ENCODE results near the gene BCL7B. TPM values are rescaled to one million over a fixed set of nuclear protein-coding genes. Genes with fewer than 3 reads are reported as not detected.

The BCL7B gene
- total and polyA plus RNA-seq, 10 of the 15 experiments (the other 5 are each of a cell fraction or from before 2014, with no cell fraction given): 10.9 to 61.8 (median 50.2) TPM

DNA sequence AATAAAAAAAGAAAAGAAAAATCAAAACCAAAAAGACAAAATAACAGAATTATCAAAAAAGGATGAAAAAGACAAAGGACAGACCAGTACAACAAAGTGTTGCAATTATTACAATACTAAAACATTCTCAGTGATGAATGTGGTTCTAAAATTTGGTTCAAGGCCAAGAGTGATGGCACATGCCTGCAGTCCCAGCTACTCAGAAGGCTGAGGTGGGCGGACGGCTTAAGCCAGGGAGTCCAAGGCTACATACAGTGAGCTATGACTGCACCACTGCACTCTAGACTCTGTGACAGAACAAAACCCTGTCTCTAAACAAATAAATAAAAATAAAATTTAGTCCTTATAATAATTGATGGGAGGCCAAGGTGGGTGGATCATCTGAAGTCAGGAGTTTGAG is 49.9 kb downstream of the BCL7B start:
- H3K27ac ChIP-seq (ENCODE audit: control insufficient read depth, insufficient read depth): no peak overlapping the region
- DNase-seq (ENCODE audit: low read depth, low spot score) (no peak), FAIRE-seq (no peak), ATAC-seq (no peak)
- SMC1A ChIA-PET (ENCODE audit: uncharacterized antibody, unreplicated experiment): interaction anchor here (0.8 kb wide), 1 partner anchor 33 kb away, joined by 3 read pairs; no protein-coding TSS in a partner anchor
- RAD21 ChIA-PET (ENCODE audit: unreplicated experiment): no interaction called here
- POLR2A ChIA-PET: interaction anchor here (1.6 kb wide), 1 partner anchor 15 kb away, joined by 5 read pairs; the partner anchor contains the start of gene BAZ1B
- intact Hi-C loops (cut with micrococcal nuclease; ENCODE audit: unreplicated experiment) (no loop called here), in situ Hi-C loops (cut with MboI) (no loop called here)
- H4K20me1 ChIP-seq (ENCODE audit: control insufficient read depth, insufficient read depth): no peaks in the 10 kb centered on the region
- H3K9ac ChIP-seq (ENCODE audit: control insufficient read depth, insufficient read depth, low read length): no peak overlapping the region
- peaks cover 9% of the 10 kb centered on the region for H3K79me2 ChIP-seq (ENCODE audit: control insufficient read depth, insufficient read depth, low read length)
- H2AFZ ChIP-seq (ENCODE audit: control insufficient read depth, low read depth, low read length): no peak overlapping the region
- no peak overlapping the region for H3K4me2 ChIP-seq (ENCODE audit: control insufficient read depth, insufficient read depth)
- WGBS (ENCODE audit: insufficient coverage, insufficient replicate concordance, low lambda C conversion rate, missing lambda C conversion rate): 100% methylated on average over 2 of the region's 2 CpGs
- BruUV-seq (replicated peaks): no TSS peak
- H3K9me3 ChIP-seq (replicated peaks; ENCODE audit: control insufficient read depth, insufficient read depth, low read length): no peaks in the 10 kb centered on the region
- CTCF ChIA-PET: interaction anchor here (0.9 to 1.0 kb wide), 2 partner anchors 13 to 227 kb away, joined by 3 read pairs; no protein-coding TSS in a partner anchor
- no peak for TF ChIP-seq RBBP5 (conservative IDR thresholded peaks at IDR 0.05)
- no peak for TF ChIP-seq MTA3 (IDR thresholded peaks at IDR 0.05; ENCODE audit: borderline replicate concordance, low read length)
- TF ChIP-seq, protein P1, sequence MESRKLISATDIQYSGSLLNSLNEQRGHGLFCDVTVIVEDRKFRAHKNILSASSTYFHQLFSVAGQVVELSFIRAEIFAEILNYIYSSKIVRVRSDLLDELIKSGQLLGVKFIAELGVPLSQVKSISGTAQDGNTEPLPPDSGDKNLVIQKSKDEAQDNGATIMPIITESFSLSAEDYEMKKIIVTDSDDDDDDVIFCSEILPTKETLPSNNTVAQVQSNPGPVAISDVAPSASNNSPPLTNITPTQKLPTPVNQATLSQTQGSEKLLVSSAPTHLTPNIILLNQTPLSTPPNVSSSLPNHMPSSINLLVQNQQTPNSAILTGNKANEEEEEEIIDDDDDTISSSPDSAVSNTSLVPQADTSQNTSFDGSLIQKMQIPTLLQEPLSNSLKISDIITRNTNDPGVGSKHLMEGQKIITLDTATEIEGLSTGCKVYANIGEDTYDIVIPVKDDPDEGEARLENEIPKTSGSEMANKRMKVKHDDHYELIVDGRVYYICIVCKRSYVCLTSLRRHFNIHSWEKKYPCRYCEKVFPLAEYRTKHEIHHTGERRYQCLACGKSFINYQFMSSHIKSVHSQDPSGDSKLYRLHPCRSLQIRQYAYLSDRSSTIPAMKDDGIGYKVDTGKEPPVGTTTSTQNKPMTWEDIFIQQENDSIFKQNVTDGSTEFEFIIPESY (IDR thresholded peaks at IDR 0.05): no peak
- no peak for TF ChIP-seq BCLAF1 (IDR thresholded peaks at IDR 0.05)
- TF ChIP-seq SP1 (IDR thresholded peaks at IDR 0.05; ENCODE audit: low read depth, low read length): no peak
- no peak for TF ChIP-seq POLR2AphosphoS2 (IDR thresholded peaks at IDR 0.05; ENCODE audit: low read depth, low read length)
- TF ChIP-seq CHD1 (IDR thresholded peaks at IDR 0.05; ENCODE audit: low read depth, low read length): no peak
- no peak for TF ChIP-seq SIN3A (IDR thresholded peaks at IDR 0.05; ENCODE audit: low read depth, low read length)
- no peak for TF ChIP-seq KDM1A (IDR thresholded peaks at IDR 0.05; ENCODE audit: borderline replicate concordance)
- TF ChIP-seq PML (IDR thresholded peaks at IDR 0.05; ENCODE audit: low read length): no peak
- TF ChIP-seq, protein P2, sequence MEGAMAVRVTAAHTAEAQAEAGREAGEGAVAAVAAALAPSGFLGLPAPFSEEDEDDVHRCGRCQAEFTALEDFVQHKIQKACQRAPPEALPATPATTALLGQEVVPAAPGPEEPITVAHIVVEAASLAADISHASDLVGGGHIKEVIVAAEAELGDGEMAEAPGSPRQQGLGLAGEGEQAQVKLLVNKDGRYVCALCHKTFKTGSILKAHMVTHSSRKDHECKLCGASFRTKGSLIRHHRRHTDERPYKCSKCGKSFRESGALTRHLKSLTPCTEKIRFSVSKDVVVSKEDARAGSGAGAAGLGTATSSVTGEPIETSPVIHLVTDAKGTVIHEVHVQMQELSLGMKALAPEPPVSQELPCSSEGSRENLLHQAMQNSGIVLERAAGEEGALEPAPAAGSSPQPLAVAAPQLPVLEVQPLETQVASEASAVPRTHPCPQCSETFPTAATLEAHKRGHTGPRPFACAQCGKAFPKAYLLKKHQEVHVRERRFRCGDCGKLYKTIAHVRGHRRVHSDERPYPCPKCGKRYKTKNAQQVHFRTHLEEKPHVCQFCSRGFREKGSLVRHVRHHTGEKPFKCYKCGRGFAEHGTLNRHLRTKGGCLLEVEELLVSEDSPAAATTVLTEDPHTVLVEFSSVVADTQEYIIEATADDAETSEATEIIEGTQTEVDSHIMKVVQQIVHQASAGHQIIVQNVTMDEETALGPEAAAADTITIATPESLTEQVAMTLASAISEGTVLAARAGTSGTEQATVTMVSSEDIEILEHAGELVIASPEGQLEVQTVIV (IDR thresholded peaks at IDR 0.05; ENCODE audit: borderline replicate concordance, partially characterized antibody): no peak
- TF ChIP-seq NR2F1 (conservative IDR thresholded peaks at IDR 0.05): no peak
- TF ChIP-seq SREBF1 (IDR thresholded peaks at IDR 0.05; ENCODE audit: low read length): no peak
- TF ChIP-seq ZSCAN29 (IDR thresholded peaks at IDR 0.05): no peak
- TF ChIP-seq HDGF (IDR thresholded peaks at IDR 0.05): no peak
- TF ChIP-seq EZH2 (IDR thresholded peaks at IDR 0.05; ENCODE audit: borderline replicate concordance, control insufficient read depth, low read depth, low read length): no peak
- peaks cover 15 to 44% of the 10 kb centered on the region in 2 experiments for H3K36me3 ChIP-seq (ENCODE audit: control insufficient read depth in 2 of 2, insufficient read depth in 2 of 2, low read length in 1 of 2)
- H3K4me3 ChIP-seq: no peak overlapping the region
- no peaks in the 10 kb centered on the region for H3K27me3 ChIP-seq (replicated peaks in 1 of 2; ENCODE audit: control insufficient read depth in 2 of 2, insufficient read depth in 2 of 2, low read length in 1 of 2)
- no peaks in the 10 kb centered on the region for H3K4me1 ChIP-seq (ENCODE audit: control insufficient read depth, insufficient read depth, low read length)
